H9 (cell line): ENCODE results near the gene MLST8. TPM values are rescaled to one million over a fixed set of nuclear protein-coding genes. Genes with fewer than 3 reads are reported as not detected.

Experiments
- DNase-seq: peaks from one replicate; pipeline ENCODE4 v3.0.0-alpha.2; 2017
- H2AFZ ChIP-seq: one replicate; pipeline ENCODE4 v1.6.1; 2013; ENCODE audit warnings: mild to moderate bottlenecking, low read length, control low read depth, moderate library complexity
- H2AK5ac ChIP-seq: 2 replicates; pipeline ENCODE4 v1.6.1; 2013; ENCODE audit warnings: low read length, control low read depth, mixed read lengths; ENCODE audit not compliant: insufficient read length
- H2BK120ac ChIP-seq: one replicate; pipeline ENCODE4 v1.6.1; 2013; ENCODE audit warnings: low read depth, mild to moderate bottlenecking, low read length, control low read depth, inconsistent platforms; ENCODE audit not compliant: poor library complexity, severe bottlenecking
- H2BK12ac ChIP-seq: 2 replicates; pipeline ENCODE4 v1.6.1; 2013; ENCODE audit warnings: low read length, control low read depth, mixed read lengths, low read depth; ENCODE audit not compliant: insufficient read length
- H2BK15ac ChIP-seq: 2 replicates; pipeline ENCODE4 v1.6.1; 2013; ENCODE audit warnings: low read depth, low read length, control low read depth
- H2BK20ac ChIP-seq: one replicate; pipeline ENCODE4 v1.6.1; 2013; ENCODE audit warnings: low read depth, mild to moderate bottlenecking, low read length, control low read depth, inconsistent platforms; ENCODE audit not compliant: poor library complexity, severe bottlenecking
- H2BK5ac ChIP-seq: 2 replicates; pipeline ENCODE4 v1.6.1; 2013; ENCODE audit warnings: low read length, control low read depth, mixed read lengths; ENCODE audit not compliant: insufficient read length
- H3K14ac ChIP-seq: 2 replicates; pipeline ENCODE4 v1.6.1; 2013; ENCODE audit warnings: low read length, control low read depth; ENCODE audit not compliant: insufficient read depth
- H3K18ac ChIP-seq: 2 replicates; pipeline ENCODE4 v1.6.1; 2013; ENCODE audit warnings: low read depth, mild to moderate bottlenecking, mixed read lengths, low read length, control low read depth; ENCODE audit not compliant: insufficient read length
- H3K23ac ChIP-seq: 2 replicates; pipeline ENCODE4 v1.6.1; 2013; ENCODE audit warnings: low read length, control low read depth, mixed read lengths, low read depth; ENCODE audit not compliant: insufficient read length
- H3K23me2 ChIP-seq: 2 replicates; pipeline ENCODE4 v1.6.1; 2013; ENCODE audit warnings: low read depth, mild to moderate bottlenecking, mixed read lengths, low read length, control low read depth; ENCODE audit not compliant: insufficient read length, poor library complexity, severe bottlenecking
- H3K27ac ChIP-seq: 2 replicates; pipeline ENCODE4 v1.5.1; 2013; ENCODE audit warnings: low read length, control low read depth, mixed read lengths, low read depth; ENCODE audit not compliant: insufficient read length
- H3K27me3 ChIP-seq: 2 replicates; pipeline ENCODE4 v1.6.1; 2013; ENCODE audit warnings: low read length, control low read depth, inconsistent platforms; ENCODE audit not compliant: insufficient read depth
- H3K4ac ChIP-seq: 2 replicates; pipeline ENCODE4 v1.6.1; 2013; ENCODE audit warnings: low read depth, mild to moderate bottlenecking, control low read depth, inconsistent platforms, low read length, moderate library complexity
- H3K4me1 ChIP-seq: 2 replicates; pipeline ENCODE4 v1.6.1; 2013; ENCODE audit warnings: low read length, control low read depth, inconsistent platforms; ENCODE audit not compliant: insufficient read depth
- H3K4me2 ChIP-seq: 2 replicates; pipeline ENCODE4 v1.6.1; 2013; ENCODE audit warnings: low read length, control low read depth, mixed read lengths; ENCODE audit not compliant: insufficient read length, insufficient read depth
- H3K56ac ChIP-seq: 2 replicates; pipeline ENCODE4 v1.6.1; 2013; ENCODE audit warnings: low read depth, mild to moderate bottlenecking, mixed read lengths, low read length, control low read depth; ENCODE audit not compliant: insufficient read length
- H3K79me1 ChIP-seq: 2 replicates; pipeline ENCODE4 v1.6.1; 2013; ENCODE audit warnings: low read depth, mild to moderate bottlenecking, moderate library complexity, low read length, control low read depth, inconsistent platforms; ENCODE audit not compliant: insufficient read depth, poor library complexity, severe bottlenecking
- H3K79me2 ChIP-seq: 2 replicates; pipeline ENCODE4 v1.6.1; 2013; ENCODE audit warnings: low read length, control low read depth, inconsistent platforms; ENCODE audit not compliant: insufficient read depth
- H3K9ac ChIP-seq: 2 replicates; pipeline ENCODE4 v1.6.1; 2013; ENCODE audit warnings: low read length, control low read depth, mixed read lengths; ENCODE audit not compliant: insufficient read length; ENCODE audit errors: extremely low read depth
- H3K9me3 ChIP-seq: one replicate; pipeline ENCODE4 v1.6.1; 2013; ENCODE audit warnings: low read depth, low read length, inconsistent platforms; ENCODE audit not compliant: control insufficient read depth
- H3T11ph ChIP-seq: one replicate; pipeline ENCODE4 v1.6.1; 2013; ENCODE audit warnings: mild to moderate bottlenecking, low read length, control low read depth, inconsistent platforms
- H4K20me1 ChIP-seq: one replicate; pipeline ENCODE4 v1.6.1; 2013; ENCODE audit not compliant: control insufficient read depth, insufficient read length, insufficient read depth
- H4K5ac ChIP-seq: 2 replicates; pipeline ENCODE4 v1.6.1; 2013; ENCODE audit warnings: low read depth, mild to moderate bottlenecking, mixed read lengths, low read length, control low read depth; ENCODE audit not compliant: insufficient read length
- H4K8ac ChIP-seq: replicated peaks from 2 replicates; pipeline ENCODE4 v1.6.1; 2013; ENCODE audit warnings: low read length, control low read depth, mixed read lengths, low read depth; ENCODE audit not compliant: insufficient read length
- H4K91ac ChIP-seq: 2 replicates; pipeline ENCODE4 v1.6.1; 2013; ENCODE audit warnings: low read depth, mild to moderate bottlenecking, moderate library complexity, mixed read lengths, low read length, control low read depth; ENCODE audit not compliant: insufficient read length
- H3K27ac Mint-ChIP-seq, 3 experiments: 2 replicates in 2 of 3; 3 replicates in 1 of 3; pipeline ENCODE4 v1.8.0; 2020 to 2021; ENCODE audit warnings: mixed read lengths in 3 of 3, mild to moderate bottlenecking in 1 of 3, moderate library complexity in 1 of 3
- H3K27me3 Mint-ChIP-seq: 2 replicates; pipeline ENCODE4 v1.8.0; 2021; ENCODE audit warnings: low read depth, mild to moderate bottlenecking, moderate library complexity, mixed read lengths
- H3K36me3 Mint-ChIP-seq, 3 experiments: 2 replicates in 2 of 3; 3 replicates in 1 of 3; pipeline ENCODE4 v1.8.0; 2020 to 2021; ENCODE audit warnings: low read depth in 3 of 3, mixed read lengths in 3 of 3; ENCODE audit not compliant: insufficient read depth in 1 of 3
- H3K4me1 Mint-ChIP-seq, 2 experiments: 2 replicates each; pipeline ENCODE4 v1.8.0; 2020; ENCODE audit warnings: mixed read lengths in 2 of 2
- H3K4me3 Mint-ChIP-seq, 2 experiments: 2 replicates in 1 of 2; 3 replicates in 1 of 2; pipeline ENCODE4 v1.8.0; 2020 to 2021; ENCODE audit warnings: mild to moderate bottlenecking in 2 of 2, mixed read lengths in 2 of 2, moderate library complexity in 1 of 2
- H3K9me3 Mint-ChIP-seq, 2 experiments: 2 replicates in 1 of 2; 3 replicates in 1 of 2; pipeline ENCODE4 v1.8.0; 2020; ENCODE audit warnings: mild to moderate bottlenecking in 2 of 2, mixed read lengths in 2 of 2, moderate library complexity in 1 of 2
- CTCF ChIP-seq: fragments of 200-600 bp; sonication (generic); conservative IDR thresholded peaks from 3 replicates; pipeline ENCODE4 v1.8.0; 2021; ENCODE audit warnings: antibody characterized with exemption, mild to moderate bottlenecking
- WGBS: extraction: QIAGEN DNeasy Blood & Tissue Kit; methylation state at CpG from one replicate; pipeline ENCODE4 v1.1.7; 2013; ENCODE audit warnings: missing lambda C conversion rate, low lambda C conversion rate, mixed read lengths; ENCODE audit not compliant: insufficient read length; ENCODE audit errors: extremely low coverage; 5-methylcytosine and 5-hydroxymethylcytosine counted together
- total RNA-seq: library from RNA; stranded (reverse); gene quantifications from 2 replicates; pipeline ENCODE4 v1.2.1, GENCODE V29; 2021

The MLST8 gene
- total RNA-seq, 1 experiment from 2014 or later, result 74.5 TPM

DNA sequence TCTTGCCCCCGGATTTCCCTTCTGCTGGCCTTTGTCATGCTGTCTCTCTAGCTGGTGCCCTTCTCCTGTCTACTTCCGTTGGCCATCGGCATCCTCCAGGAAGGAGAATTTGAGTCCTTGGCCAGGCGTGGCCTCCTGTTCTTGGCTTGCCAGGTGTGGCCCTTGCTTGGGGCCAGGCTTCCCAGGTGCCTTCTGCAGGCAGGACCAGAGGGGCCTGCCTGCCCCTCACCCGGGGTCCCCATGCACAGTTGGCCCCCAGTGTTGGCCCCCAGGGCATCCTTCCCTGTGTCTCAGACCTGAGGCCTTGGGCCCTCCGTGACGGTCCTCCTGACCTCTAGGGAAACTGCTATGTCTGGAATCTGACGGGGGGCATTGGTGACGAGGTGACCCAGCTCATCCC is 2.6 kb downstream of the MLST8 start:
- H3K27me3 Mint-ChIP-seq, result peaks cover 10% of the 10 kb centered on the region
- Histone ChIP-seq H3T11ph (no peak overlapping the region), H3K23ac (no peak overlapping the region), H3K23me2 (peaks cover 12% of the 10 kb centered on the region), H3K56ac (no peak overlapping the region), H3K27ac (no peak overlapping the region), H2AFZ (no peak overlapping the region), H4K5ac (no peak overlapping the region), H3K79me1 (peaks cover under 1% of the 10 kb centered on the region), H3K4me1 (no peaks in the 10 kb centered on the region; the same call in 1 of the 2 replicates), H3K18ac (no peak overlapping the region), H3K27me3 (no peaks in the 10 kb centered on the region), H3K9me3 (no peaks in the 10 kb centered on the region), H3K9ac (no peak overlapping the region), H3K4me2 (no peak overlapping the region), H2BK120ac (no peak overlapping the region), H4K8ac (no peak overlapping the region), H2BK12ac (no peak overlapping the region), H3K4ac (no peak overlapping the region), H2BK20ac (no peak overlapping the region), H2AK5ac (no peak overlapping the region), H4K91ac (no peak overlapping the region), H3K79me2 (no peaks in the 10 kb centered on the region; the same call in 1 of the 2 replicates), H3K14ac (no peak overlapping the region), H2BK15ac (no peak overlapping the region), H4K20me1 (no peaks in the 10 kb centered on the region), H2BK5ac (no peak overlapping the region)
- DNase-seq, result no peak
- no peak for TF ChIP-seq CTCF
- H3K27ac Mint-ChIP-seq, result peak overlapping the region in 2 of 3 experiments; percentile 11 to 15; a peak in 2 of 7 replicates
- H3K36me3 Mint-ChIP-seq, result peaks cover 11 to 41% (median 39%) of the 10 kb centered on the region in 3 experiments; a peak in 6 of 7 replicates
- peak overlapping the region; percentile 47 to 57 for H3K4me3 Mint-ChIP-seq
- peaks cover 0 to 9% of the 10 kb centered on the region in 2 experiments; a peak in 1 of 5 replicates for H3K9me3 Mint-ChIP-seq
- peaks cover 13 to 15% of the 10 kb centered on the region in 2 experiments for H3K4me1 Mint-ChIP-seq
- WGBS, result no CpG with 5 or more reads among the region's 9 CpGs
